Stomach smooth muscle (tissue), 2 donors: ENCODE measurements around the gene ISY1.
"Not testable (repeated sequence)": the region's sequence is repeated elsewhere in the genome, so short reads cannot be mapped to it uniquely, and the experiment has no call there.

ENCODE experiments used
- H3K27ac ChIP-seq: one replicate; pipeline ENCODE4 v1.7.0; 2013; ENCODE audit warnings: mild to moderate bottlenecking, low read length, inconsistent platforms
- H3K27me3 ChIP-seq, 2 donors: one replicate each; pipeline ENCODE4 v1.7.0; 2013; ENCODE audit warnings: low read length in 2 of 2; ENCODE audit not compliant: insufficient read depth in 2 of 2, control insufficient read depth in 1 of 2
- H3K36me3 ChIP-seq, 2 donors: one replicate each; pipeline ENCODE4 v1.7.0; 2013; ENCODE audit warnings: low read length in 2 of 2; ENCODE audit not compliant: control insufficient read depth in 2 of 2, insufficient read depth in 2 of 2
- H3K4me1 ChIP-seq: one replicate; pipeline ENCODE4 v1.7.0; 2013; ENCODE audit warnings: low read length; ENCODE audit not compliant: control insufficient read depth, insufficient read depth
- H3K4me3 ChIP-seq, 2 donors: one replicate each; pipeline ENCODE4 v1.7.0; 2013; ENCODE audit warnings: low read length in 2 of 2
- H3K9ac ChIP-seq, 2 donors: one replicate each; pipeline ENCODE4 v1.7.0; 2013; ENCODE audit warnings: low read length in 2 of 2, mild to moderate bottlenecking in 1 of 2
- H3K9me3 ChIP-seq, 2 donors: one replicate each; pipeline ENCODE4 v1.7.0; 2013; ENCODE audit warnings: low read length in 2 of 2; ENCODE audit not compliant: control insufficient read depth in 2 of 2
- donor health status: healthy.
- donor health status: Pancreatic carcinoma.

ISY1 gene

DNA sequence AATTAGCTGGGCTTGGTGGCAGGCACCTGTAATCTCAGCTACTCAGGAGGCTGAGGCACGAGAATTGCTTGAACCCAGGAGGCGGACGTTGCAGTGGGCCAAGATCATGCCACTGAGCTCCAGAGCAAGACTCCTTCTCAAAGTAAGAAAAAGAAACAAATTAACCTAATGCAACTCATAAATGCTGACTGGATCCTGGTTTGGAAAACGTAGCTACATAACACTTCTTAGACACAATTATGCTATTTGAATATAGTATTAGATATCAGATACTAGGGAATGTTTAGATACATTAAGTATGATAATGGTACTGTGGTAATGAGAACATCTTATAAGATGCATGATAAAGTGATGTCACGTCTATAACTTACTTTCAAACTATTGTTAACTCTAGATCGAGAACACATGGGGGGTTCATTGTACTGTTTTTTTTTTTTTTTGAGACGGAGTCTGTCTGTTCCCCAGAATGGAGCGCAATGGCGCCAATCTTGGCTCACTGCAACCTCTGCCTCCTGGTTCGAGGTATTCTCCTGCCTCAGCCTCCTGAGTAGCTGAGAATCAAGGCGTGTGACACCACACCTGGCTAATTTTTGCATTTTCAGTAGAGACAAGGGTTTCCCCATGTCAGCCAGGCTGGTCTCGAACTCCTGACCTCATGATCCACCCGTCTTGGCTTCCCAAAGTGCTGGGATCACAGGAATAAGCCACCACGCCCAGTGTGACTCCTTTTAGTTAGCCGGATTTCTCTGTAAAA lies 5.9 kb upstream of the ISY1 start:
- H3K9ac ChIP-seq, result no peak overlapping the region
- H3K4me3 ChIP-seq, result no peak overlapping the region
- peaks cover 39 to 42% of the 10 kb centered on the region in 2 donors for H3K36me3 ChIP-seq
- H3K9me3 ChIP-seq, result no peaks in the 10 kb centered on the region
- no peaks in the 10 kb centered on the region for H3K27me3 ChIP-seq
- H3K27ac ChIP-seq, result no peak overlapping the region
- peaks cover 6% of the 10 kb centered on the region for H3K4me1 ChIP-seq

GRCh38 chr3:129165594-129165993 lies 4.7 kb upstream of the ISY1 start:
- not testable (repeated sequence) for H3K9me3 ChIP-seq, H3K9ac ChIP-seq, H3K27ac ChIP-seq, H3K27me3 ChIP-seq, H3K4me1 ChIP-seq, H3K4me3 ChIP-seq
- peaks cover 29 to 31% of the 10 kb centered on the region in 2 donors for H3K36me3 ChIP-seq

GRCh38 chr3:129164500-129164899 lies 3.6 kb upstream of the ISY1 start:
- Histone ChIP-seq H3K27ac (no peak overlapping the region), H3K4me3 (no peak overlapping the region), H3K4me1 (peaks cover 15% of the 10 kb centered on the region), H3K36me3 (peaks cover 18 to 20% of the 10 kb centered on the region in 2 donors), H3K9me3 (no peaks in the 10 kb centered on the region), H3K9ac (no peak overlapping the region), H3K27me3 (no peaks in the 10 kb centered on the region)

GRCh38 chr3:129162729-129163579 lies 2.1 kb upstream of the ISY1 start:
- H3K27ac ChIP-seq, result peak overlapping the region; percentile 96
- H3K4me3 ChIP-seq, result no peak overlapping the region
- H3K9me3 ChIP-seq, result no peaks in the 10 kb centered on the region
- peaks cover 14 to 20% of the 10 kb centered on the region in 2 donors for H3K36me3 ChIP-seq
- peaks cover 19% of the 10 kb centered on the region for H3K4me1 ChIP-seq
- peak overlapping the region in 1 of 2 donors; percentile 21 for H3K9ac ChIP-seq
- H3K27me3 ChIP-seq, result no peaks in the 10 kb centered on the region

DNA sequence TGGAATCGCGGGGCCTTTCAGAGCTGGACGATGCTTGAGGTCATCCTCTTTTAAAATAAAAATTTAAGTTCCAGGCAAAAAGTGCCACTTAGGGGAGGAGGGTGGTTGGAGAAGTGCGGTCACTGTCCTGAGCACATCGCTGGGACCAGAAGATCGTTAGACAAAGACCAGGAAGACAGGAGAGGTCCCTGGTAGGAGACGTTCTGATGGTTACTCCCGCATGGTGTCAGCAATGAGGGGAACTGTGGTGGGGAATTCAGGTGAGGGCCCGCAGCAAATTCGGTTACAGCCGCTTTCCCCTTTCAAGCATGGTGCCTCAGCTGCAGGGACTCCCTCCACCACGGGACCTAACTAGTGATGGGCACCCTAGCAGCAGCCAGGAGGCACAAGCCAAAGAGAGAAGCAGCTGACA lies 1.0 kb upstream of the ISY1 start:
- no peaks in the 10 kb centered on the region for H3K27me3 ChIP-seq
- H3K27ac ChIP-seq, result peak overlapping the region; percentile 96
- peaks cover 19% of the 10 kb centered on the region for H3K4me1 ChIP-seq
- H3K36me3 ChIP-seq, result peaks cover 7 to 14% of the 10 kb centered on the region in 2 donors
- no peaks in the 10 kb centered on the region for H3K9me3 ChIP-seq
- H3K4me3 ChIP-seq, result peak overlapping the region; percentile 69 to 95
- peak overlapping the region; percentile 94 to 100 for H3K9ac ChIP-seq

DNA sequence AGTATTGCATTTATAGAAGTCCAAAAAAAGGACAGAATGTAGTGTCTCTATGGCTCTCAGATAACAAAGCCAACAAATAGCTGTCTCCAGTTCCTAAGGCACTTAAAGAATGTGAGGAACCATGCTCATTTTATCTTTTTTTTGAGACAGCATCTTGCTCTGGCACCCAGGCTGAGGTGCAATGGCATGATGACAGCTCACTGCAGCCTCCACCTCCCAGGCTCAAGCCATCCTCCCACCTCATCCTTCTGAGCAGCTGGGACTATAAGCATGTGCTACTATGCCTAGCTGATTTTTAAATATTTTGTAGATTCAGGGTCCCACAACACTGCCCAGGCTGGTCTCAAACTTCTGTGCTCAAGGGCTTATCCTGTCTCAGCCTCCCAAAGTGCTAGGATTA lies 16.1 kb downstream of the ISY1 start:
- Histone ChIP-seq H3K27ac (no peak overlapping the region), H3K4me1 (no peaks in the 10 kb centered on the region), H3K36me3 (peaks cover 18 to 31% of the 10 kb centered on the region in 2 donors), H3K27me3 (no peaks in the 10 kb centered on the region), H3K9ac (no peak overlapping the region), H3K9me3 (no peaks in the 10 kb centered on the region), H3K4me3 (no peak overlapping the region)

- not testable (repeated sequence) for H3K27ac ChIP-seq, H3K4me3 ChIP-seq, H3K9ac ChIP-seq, H3K4me1 ChIP-seq, H3K9me3 ChIP-seq, H3K27me3 ChIP-seq
- peaks cover 22 to 23% of the 10 kb centered on the region in 2 donors for H3K36me3 ChIP-seq
These were observed 19.9 kb downstream of the ISY1 start for GRCh38 chr3:129141011-129141410.

DNA sequence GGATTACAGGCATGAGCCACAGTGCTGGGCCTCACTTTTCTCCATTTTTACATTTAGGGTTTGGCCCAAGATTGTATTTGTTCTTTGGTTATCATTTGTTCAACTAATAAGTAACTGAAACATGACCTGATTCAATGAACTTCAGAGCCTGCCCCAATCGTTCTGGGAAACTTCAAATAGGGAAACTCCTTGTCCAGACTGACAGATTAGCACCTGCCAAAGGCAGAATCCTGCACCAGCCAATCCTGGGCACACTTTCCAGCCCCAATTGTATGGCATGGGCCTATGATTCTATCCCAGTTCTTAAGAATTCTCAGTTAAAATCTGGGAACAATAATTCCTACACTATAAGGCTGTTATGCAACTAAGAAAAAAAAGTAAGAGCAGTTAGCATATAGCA lies 21.0 kb downstream of the ISY1 start:
- Histone ChIP-seq H3K4me1 (no peaks in the 10 kb centered on the region), H3K36me3 (peaks cover 17 to 21% of the 10 kb centered on the region in 2 donors), H3K27ac (no peak overlapping the region), H3K9ac (no peak overlapping the region), H3K9me3 (no peaks in the 10 kb centered on the region), H3K27me3 (no peaks in the 10 kb centered on the region), H3K4me3 (no peak overlapping the region)

GRCh38 chr3:129136275-129136674 lies 24.6 kb downstream of the ISY1 start:
- H3K4me3 ChIP-seq, H3K27me3 ChIP-seq, H3K9me3 ChIP-seq, H3K9ac ChIP-seq, H3K27ac ChIP-seq, H3K4me1 ChIP-seq: not testable (repeated sequence)
- peaks cover 39 to 40% of the 10 kb centered on the region in 2 donors for H3K36me3 ChIP-seq

DNA sequence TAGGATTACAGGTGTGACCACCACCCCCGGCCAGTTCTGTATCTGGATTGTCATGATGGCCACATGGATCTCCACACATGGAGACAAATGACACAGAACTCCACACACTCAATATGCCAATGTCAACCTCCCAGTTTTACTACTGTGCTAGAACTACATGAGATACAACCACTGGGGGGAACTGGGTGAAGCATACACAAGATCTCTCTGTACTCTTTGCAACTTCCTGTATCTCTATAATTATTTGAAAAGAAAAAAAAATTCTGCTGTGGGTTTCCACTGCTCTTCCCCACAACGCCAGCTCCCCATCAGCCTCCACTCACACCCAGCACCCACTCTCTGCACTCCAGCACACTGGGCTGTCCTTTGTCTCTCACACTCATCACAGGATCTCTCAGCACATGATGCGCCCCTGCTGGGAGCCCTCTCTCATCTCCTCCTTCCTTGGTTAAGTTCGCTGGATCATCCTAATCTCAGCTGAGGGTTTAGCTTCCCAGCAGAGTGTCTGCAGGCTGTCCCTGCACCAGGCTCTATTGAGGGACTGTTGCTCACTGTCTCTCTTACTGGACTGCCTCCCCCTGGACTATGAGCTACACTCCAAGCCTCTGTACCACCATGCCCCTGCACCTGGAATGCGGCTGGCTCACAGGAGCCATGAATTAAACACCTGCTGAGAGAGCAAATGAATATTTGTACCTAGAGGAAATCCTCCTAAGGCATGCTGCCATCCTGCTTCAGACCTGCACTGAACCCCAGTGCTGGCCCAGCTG lies 28.6 kb downstream of the ISY1 start:
- Histone ChIP-seq H3K9ac (no peak overlapping the region), H3K27ac (no peak overlapping the region), H3K36me3 (peaks cover 49 to 57% of the 10 kb centered on the region in 2 donors), H3K4me3 (no peak overlapping the region), H3K27me3 (no peaks in the 10 kb centered on the region), H3K9me3 (no peaks in the 10 kb centered on the region), H3K4me1 (no peaks in the 10 kb centered on the region)
